Activated naive CD4-positive, alpha-beta T cell treated with Interleukin-2 at 50 U/mL for 16 hours (primary cell): ENCODE data around the gene PRDM15.

Experiments used
- DNase-seq: peaks from one replicate; pipeline ENCODE4 v3.0.0-alpha.2; 2020

PRDM15 gene

GRCh38 chr21:41859297-41859980, 19.7 kb downstream of the PRDM15 start:
- no peak for DNase-seq

GRCh38 chr21:41858466-41859296, 20.5 kb downstream of the PRDM15 start:
- DNase-seq: no peak

- no peak for DNase-seq
Measured at GRCh38 chr21:41857771-41858300, 21.3 kb downstream of the PRDM15 start.

GRCh38 chr21:41856572-41856971, 22.6 kb downstream of the PRDM15 start:
- no peak for DNase-seq

GRCh38 chr21:41854426-41854995, 24.6 kb downstream of the PRDM15 start:
- DNase-seq: no peak

GRCh38 chr21:41852929-41853320, 26.2 kb downstream of the PRDM15 start:
- no peak for DNase-seq

- DNase-seq: no peak
Measured at GRCh38 chr21:41852151-41852928, 26.8 kb downstream of the PRDM15 start.

GRCh38 chr21:41851090-41851790, 27.9 kb downstream of the PRDM15 start:
- DNase-seq: no peak

- DNase-seq: no peak
Measured at GRCh38 chr21:41850085-41850484, 29.1 kb downstream of the PRDM15 start.

GRCh38 chr21:41848958-41849580, 30.1 kb downstream of the PRDM15 start:
- DNase-seq: no peak

- DNase-seq: no peak
Measured at GRCh38 chr21:41848533-41848932, 30.6 kb downstream of the PRDM15 start.

- DNase-seq: no peak
Measured at GRCh38 chr21:41847066-41847804, 31.9 kb downstream of the PRDM15 start.

GRCh38 chr21:41846536-41846935, 32.6 kb downstream of the PRDM15 start:
- DNase-seq: no peak

GRCh38 chr21:41846033-41846317, 33.2 kb downstream of the PRDM15 start:
- no peak for DNase-seq

- DNase-seq: no peak
Measured at GRCh38 chr21:41845310-41846032, 33.7 kb downstream of the PRDM15 start.

- DNase-seq: no peak
Measured at GRCh38 chr21:41843584-41843983, 35.6 kb downstream of the PRDM15 start.

- DNase-seq: no peak
Measured at GRCh38 chr21:41840880-41841279, 38.3 kb downstream of the PRDM15 start.

GRCh38 chr21:41839387-41840000, 39.6 kb downstream of the PRDM15 start:
- no peak for DNase-seq

- DNase-seq: no peak
Measured at GRCh38 chr21:41837756-41838297, 41.3 kb downstream of the PRDM15 start.
